DOHH2 (cell line): ENCODE data around the gene TANC1.

Experiments
- CTCF ChIP-seq: fragments of 200-600 bp; sonication (generic); IDR thresholded peaks from one replicate; pipeline ENCODE4 v1.5.1; 2014; ENCODE audit warnings: antibody characterized with exemption, mild to moderate bottlenecking, low read depth, low read length; ENCODE audit not compliant: poor library complexity, severe bottlenecking
- EZH2phosphoT487 ChIP-seq: fragments of 200-600 bp; sonication (generic); IDR thresholded peaks from 2 replicates; pipeline ENCODE4 v1.6.1; 2017; ENCODE audit warnings: borderline replicate concordance, mild to moderate bottlenecking, antibody characterized with exemption, low read length, moderate library complexity, mixed read lengths

DNA sequence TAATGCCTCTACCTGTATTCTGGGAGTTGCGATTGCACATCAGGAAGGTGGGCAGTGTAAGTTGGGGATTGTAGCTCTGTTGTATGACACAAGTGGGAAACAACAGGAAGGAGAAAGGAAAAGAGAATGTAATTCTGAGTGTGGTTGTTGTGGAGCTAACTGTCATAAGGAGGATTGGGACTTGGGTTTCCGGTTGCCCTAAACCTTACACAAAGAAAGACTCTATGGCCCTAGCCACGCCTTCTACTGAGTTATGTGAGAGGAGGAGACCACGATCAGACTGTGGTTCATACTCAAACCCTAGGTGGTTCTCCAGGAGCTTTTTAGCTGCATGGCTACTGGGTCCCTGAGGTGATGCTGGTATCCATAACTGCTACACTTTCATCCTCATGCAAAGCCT lies 86.5 kb downstream of the TANC1 start:
- TF ChIP-seq CTCF, result no peak
- no peak for TF ChIP-seq EZH2phosphoT487
